HEK293 (cell line): ENCODE measurements around the gene LRCH1.
A peak's percentile ranks its signal among the peaks of the same experiment; 100 is the strongest.

ENCODE experiments used
- CTCF ChIA-PET: fragments of 350-600 bp; formaldehyde crosslinking; extraction: SDS; loops from one replicate; lab custom pipeline; 2021; ENCODE audit warnings: antibody characterized with exemption; lab: Yijun Ruan, JAX
- POLR2A ChIA-PET: fragments of 300-600 bp; formaldehyde crosslinking; extraction: SDS; loops from one replicate; lab custom pipeline; 2020; ENCODE audit warnings: antibody characterized with exemption, inconsistent platforms; lab: Yijun Ruan, JAX
- H3K27ac ChIP-seq: fragments of 200-500 bp; sonication (Bioruptor generic); 2 replicates; pipeline ENCODE4 v1.5.1; 2014; ENCODE audit warnings: low read depth, low read length, control low read depth, inconsistent platforms; ENCODE audit errors: extremely low read depth
- H3K36me3 ChIP-seq, 2 experiments: fragments of 200-500 bp in 1 of 2; sonication (Bioruptor generic) in 1 of 2; 1 replicate in 1 of 2; 2 replicates in 1 of 2; pipeline ENCODE4 v1.5.1; 2014 to 2017; ENCODE audit warnings: inconsistent platforms in 2 of 2, low read length in 2 of 2; ENCODE audit not compliant: control insufficient read depth in 2 of 2, insufficient read depth in 1 of 2
- H3K4me1 ChIP-seq: fragments of 200-500 bp; sonication (Bioruptor generic); 2 replicates; pipeline ENCODE4 v1.5.1; 2014; ENCODE audit warnings: mild to moderate bottlenecking, low read length, inconsistent platforms; ENCODE audit not compliant: control insufficient read depth, insufficient read depth
- H3K4me3 ChIP-seq: 2 replicates; pipeline ENCODE4 v1.5.1; 2011; ENCODE audit warnings: low read depth, mild to moderate bottlenecking, control low read depth, low read length, moderate library complexity
- H3K9me3 ChIP-seq: fragments of 200-500 bp; sonication (Bioruptor generic); 2 replicates; pipeline ENCODE4 v1.5.1; 2014; ENCODE audit warnings: low read depth, low read length, inconsistent platforms; ENCODE audit not compliant: control insufficient read depth, insufficient read depth
- EGR2 ChIP-seq: fragments of 450-650 bp; formaldehyde crosslinking; IDR thresholded peaks from 2 replicates; pipeline ENCODE4 v1.5.1; 2016; ENCODE audit warnings: low read depth, missing biosample characterization, missing genetic modification characterization
- GLIS2 ChIP-seq: fragments of 450-650 bp; formaldehyde crosslinking; IDR thresholded peaks from 2 replicates; pipeline ENCODE4 v1.5.1; 2016; ENCODE audit warnings: missing biosample characterization, missing genetic modification characterization
- RBAK ChIP-seq: fragments of 450-650 bp; formaldehyde crosslinking; IDR thresholded peaks from 2 replicates; pipeline ENCODE4 v1.5.1; 2016; ENCODE audit warnings: missing biosample characterization, missing genetic modification characterization
- ZFP3 ChIP-seq: fragments of 450-650 bp; formaldehyde crosslinking; IDR thresholded peaks from 2 replicates; pipeline ENCODE4 v1.5.1; 2016; ENCODE audit warnings: low read depth, missing biosample characterization, missing genetic modification characterization
- ZNF132 ChIP-seq: fragments of 450-650 bp; formaldehyde crosslinking; IDR thresholded peaks from 2 replicates; pipeline ENCODE4 v1.5.1; 2017; ENCODE audit warnings: missing biosample characterization, missing genetic modification characterization, borderline replicate concordance
- ZNF157 ChIP-seq: fragments of 450-650 bp; formaldehyde crosslinking; IDR thresholded peaks from 2 replicates; pipeline ENCODE4 v1.5.1; 2016; ENCODE audit warnings: missing biosample characterization, missing genetic modification characterization
- ZNF292 ChIP-seq: fragments of 450-650 bp; formaldehyde crosslinking; IDR thresholded peaks from 2 replicates; pipeline ENCODE4 v1.5.1; 2016; ENCODE audit warnings: low read depth, missing biosample characterization, missing genetic modification characterization, borderline replicate concordance
- ZNF341 ChIP-seq: fragments of 450-650 bp; formaldehyde crosslinking; IDR thresholded peaks from 2 replicates; pipeline ENCODE4; 2016; ENCODE audit warnings: low read depth, missing biosample characterization, missing genetic modification characterization
- ZNF394 ChIP-seq: fragments of 450-650 bp; formaldehyde crosslinking; IDR thresholded peaks from 2 replicates; pipeline ENCODE4 v1.5.1; 2016; ENCODE audit warnings: missing biosample characterization, missing genetic modification characterization, mild to moderate bottlenecking, moderate library complexity, borderline replicate concordance
- ZNF530 ChIP-seq: fragments of 450-650 bp; formaldehyde crosslinking; IDR thresholded peaks from 2 replicates; pipeline ENCODE4 v1.5.1; 2016; ENCODE audit warnings: low read depth, missing biosample characterization, missing genetic modification characterization
- ZNF549 ChIP-seq: fragments of 450-650 bp; IDR thresholded peaks from 2 replicates; pipeline ENCODE4 v1.5.1; 2018; ENCODE audit warnings: missing biosample characterization, missing genetic modification characterization, mild to moderate bottlenecking, inconsistent platforms, moderate library complexity
- ZNF629 ChIP-seq: fragments of 450-650 bp; formaldehyde crosslinking; IDR thresholded peaks from 2 replicates; pipeline ENCODE4 v1.5.1; 2017; ENCODE audit warnings: missing biosample characterization, missing genetic modification characterization
- ZNF658 ChIP-seq: fragments of 450-650 bp; formaldehyde crosslinking; IDR thresholded peaks from 2 replicates; pipeline ENCODE4; 2016; ENCODE audit warnings: missing biosample characterization, missing genetic modification characterization
- ZNF677 ChIP-seq: fragments of 450-650 bp; IDR thresholded peaks from 2 replicates; pipeline ENCODE4 v1.5.0; 2018; ENCODE audit warnings: missing biosample characterization, mild to moderate bottlenecking, missing genetic modification characterization, moderate library complexity
- ZNF692 ChIP-seq: fragments of 450-650 bp; formaldehyde crosslinking; IDR thresholded peaks from 2 replicates; pipeline ENCODE4 v1.5.1; 2016; ENCODE audit warnings: missing biosample characterization, missing genetic modification characterization
- ZSCAN18 ChIP-seq: fragments of 450-650 bp; formaldehyde crosslinking; IDR thresholded peaks from 2 replicates; pipeline ENCODE4 v1.5.1; 2016; ENCODE audit warnings: missing biosample characterization, missing genetic modification characterization
- TF ChIP-seq, protein P1 (sequence below): fragments of 450-650 bp; formaldehyde crosslinking; IDR thresholded peaks from 2 replicates; pipeline ENCODE4 v1.5.1; 2017; ENCODE audit warnings: missing biosample characterization, missing genetic modification characterization
- TF ChIP-seq, protein P2 (sequence below): fragments of 450-650 bp; formaldehyde crosslinking; optimal IDR thresholded peaks from 2 replicates; pipeline ENCODE3; 2016; ENCODE audit warnings: missing biosample characterization, mild to moderate bottlenecking, missing genetic modification characterization
- TF ChIP-seq, protein P3 (sequence below): fragments of 450-650 bp; formaldehyde crosslinking; IDR thresholded peaks from 2 replicates; pipeline ENCODE4 v1.5.0; 2017; ENCODE audit warnings: missing biosample characterization, missing genetic modification characterization, borderline replicate concordance

The LRCH1 gene

GRCh38 chr13:46555722-46556417, 2.9 kb downstream of the LRCH1 start:
- Histone ChIP-seq H3K36me3 (no peaks in the 10 kb centered on the region), H3K4me3 (no peak overlapping the region), H3K27ac (no peak overlapping the region), H3K4me1 (peaks cover 9% of the 10 kb centered on the region), H3K9me3 (no peaks in the 10 kb centered on the region)
- ChIA-PET CTCF (interaction anchor here (0.9 kb wide), 1 partner anchor 166 kb away, joined by 4 read pairs; no protein-coding TSS in a partner anchor), POLR2A (no interaction called here)
- no peak for TF ChIP-seq ZNF341 (tag by site-specific recombination)
- TF ChIP-seq, protein P1, sequence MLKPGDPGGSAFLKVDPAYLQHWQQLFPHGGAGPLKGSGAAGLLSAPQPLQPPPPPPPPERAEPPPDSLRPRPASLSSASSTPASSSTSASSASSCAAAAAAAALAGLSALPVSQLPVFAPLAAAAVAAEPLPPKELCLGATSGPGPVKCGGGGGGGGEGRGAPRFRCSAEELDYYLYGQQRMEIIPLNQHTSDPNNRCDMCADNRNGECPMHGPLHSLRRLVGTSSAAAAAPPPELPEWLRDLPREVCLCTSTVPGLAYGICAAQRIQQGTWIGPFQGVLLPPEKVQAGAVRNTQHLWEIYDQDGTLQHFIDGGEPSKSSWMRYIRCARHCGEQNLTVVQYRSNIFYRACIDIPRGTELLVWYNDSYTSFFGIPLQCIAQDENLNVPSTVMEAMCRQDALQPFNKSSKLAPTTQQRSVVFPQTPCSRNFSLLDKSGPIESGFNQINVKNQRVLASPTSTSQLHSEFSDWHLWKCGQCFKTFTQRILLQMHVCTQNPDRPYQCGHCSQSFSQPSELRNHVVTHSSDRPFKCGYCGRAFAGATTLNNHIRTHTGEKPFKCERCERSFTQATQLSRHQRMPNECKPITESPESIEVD, result peak; percentile 58

DNA sequence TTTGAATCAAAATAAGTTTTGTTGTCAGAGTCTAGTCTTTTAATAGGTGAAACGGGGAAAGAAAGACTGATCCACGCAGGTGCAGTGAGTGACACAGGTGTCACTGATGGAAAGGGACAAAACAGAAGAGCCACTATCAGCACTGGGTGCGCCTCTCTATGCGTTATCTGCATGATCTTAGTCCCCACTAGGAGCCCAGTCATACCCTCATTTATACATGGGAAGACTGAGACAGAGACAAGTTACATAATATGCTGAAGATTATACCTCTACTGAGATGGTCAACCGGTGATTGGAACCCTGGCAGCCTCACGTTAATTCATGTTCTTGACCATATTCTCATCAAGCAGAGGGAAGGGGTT, 3.4 kb downstream of the LRCH1 start:
- POLR2A ChIA-PET, result no interaction called here
- no peaks in the 10 kb centered on the region for H3K36me3 ChIP-seq
- H3K9me3 ChIP-seq, result no peaks in the 10 kb centered on the region
- no peak overlapping the region for H3K4me3 ChIP-seq
- H3K27ac ChIP-seq, result no peak overlapping the region
- H3K4me1 ChIP-seq, result peaks cover 14% of the 10 kb centered on the region
- no peak for TF ChIP-seq ZNF292 (tag by site-specific recombination)
- TF ChIP-seq ZNF157 (tag by site-specific recombination), result no peak
- no peak for TF ChIP-seq ZNF658 (tag by site-specific recombination)
- TF ChIP-seq, protein P2, sequence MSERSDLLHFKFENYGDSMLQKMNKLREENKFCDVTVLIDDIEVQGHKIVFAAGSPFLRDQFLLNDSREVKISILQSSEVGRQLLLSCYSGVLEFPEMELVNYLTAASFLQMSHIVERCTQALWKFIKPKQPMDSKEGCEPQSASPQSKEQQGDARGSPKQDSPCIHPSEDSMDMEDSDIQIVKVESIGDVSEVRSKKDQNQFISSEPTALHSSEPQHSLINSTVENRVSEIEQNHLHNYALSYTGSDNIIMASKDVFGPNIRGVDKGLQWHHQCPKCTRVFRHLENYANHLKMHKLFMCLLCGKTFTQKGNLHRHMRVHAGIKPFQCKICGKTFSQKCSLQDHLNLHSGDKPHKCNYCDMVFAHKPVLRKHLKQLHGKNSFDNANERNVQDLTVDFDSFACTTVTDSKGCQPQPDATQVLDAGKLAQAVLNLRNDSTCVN (tag by site-specific recombination), result no peak
- TF ChIP-seq ZNF692 (tag by site-specific recombination), result no peak
- no peak for TF ChIP-seq ZNF132 (tag by site-specific recombination)
- no peak for TF ChIP-seq RBAK (tag by site-specific recombination)
- TF ChIP-seq ZNF677 (tag by site-specific recombination), result no peak
- TF ChIP-seq GLIS2 (tag by site-specific recombination), result no peak
- no peak for TF ChIP-seq ZNF629
- no peak for TF ChIP-seq EGR2
- TF ChIP-seq ZNF394, result no peak
- TF ChIP-seq ZSCAN18, result no peak
- TF ChIP-seq ZFP3, result no peak
- TF ChIP-seq ZNF549 (tag by site-specific recombination), result no peak
- TF ChIP-seq, protein P3, sequence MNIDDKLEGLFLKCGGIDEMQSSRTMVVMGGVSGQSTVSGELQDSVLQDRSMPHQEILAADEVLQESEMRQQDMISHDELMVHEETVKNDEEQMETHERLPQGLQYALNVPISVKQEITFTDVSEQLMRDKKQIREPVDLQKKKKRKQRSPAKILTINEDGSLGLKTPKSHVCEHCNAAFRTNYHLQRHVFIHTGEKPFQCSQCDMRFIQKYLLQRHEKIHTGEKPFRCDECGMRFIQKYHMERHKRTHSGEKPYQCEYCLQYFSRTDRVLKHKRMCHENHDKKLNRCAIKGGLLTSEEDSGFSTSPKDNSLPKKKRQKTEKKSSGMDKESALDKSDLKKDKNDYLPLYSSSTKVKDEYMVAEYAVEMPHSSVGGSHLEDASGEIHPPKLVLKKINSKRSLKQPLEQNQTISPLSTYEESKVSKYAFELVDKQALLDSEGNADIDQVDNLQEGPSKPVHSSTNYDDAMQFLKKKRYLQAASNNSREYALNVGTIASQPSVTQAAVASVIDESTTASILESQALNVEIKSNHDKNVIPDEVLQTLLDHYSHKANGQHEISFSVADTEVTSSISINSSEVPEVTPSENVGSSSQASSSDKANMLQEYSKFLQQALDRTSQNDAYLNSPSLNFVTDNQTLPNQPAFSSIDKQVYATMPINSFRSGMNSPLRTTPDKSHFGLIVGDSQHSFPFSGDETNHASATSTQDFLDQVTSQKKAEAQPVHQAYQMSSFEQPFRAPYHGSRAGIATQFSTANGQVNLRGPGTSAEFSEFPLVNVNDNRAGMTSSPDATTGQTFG (tag by site-specific recombination), result no peak
- TF ChIP-seq ZNF530 (tag by site-specific recombination), result no peak
- TF ChIP-seq, all 188 proteins: peak for 0
- CTCF ChIA-PET, result no interaction called here
